Measurements from ENCODE around the gene GABRB1. TPM values are rescaled to one million over a fixed set of nuclear protein-coding genes. Genes with fewer than 3 reads are reported as not detected.

GABRB1 gene
- total and polyA plus RNA-seq, 2 of the 8 experiments (the other 6 are each of a cell fraction or from before 2014, with no cell fraction given) = 0.22 to 0.38 TPM

DNA sequence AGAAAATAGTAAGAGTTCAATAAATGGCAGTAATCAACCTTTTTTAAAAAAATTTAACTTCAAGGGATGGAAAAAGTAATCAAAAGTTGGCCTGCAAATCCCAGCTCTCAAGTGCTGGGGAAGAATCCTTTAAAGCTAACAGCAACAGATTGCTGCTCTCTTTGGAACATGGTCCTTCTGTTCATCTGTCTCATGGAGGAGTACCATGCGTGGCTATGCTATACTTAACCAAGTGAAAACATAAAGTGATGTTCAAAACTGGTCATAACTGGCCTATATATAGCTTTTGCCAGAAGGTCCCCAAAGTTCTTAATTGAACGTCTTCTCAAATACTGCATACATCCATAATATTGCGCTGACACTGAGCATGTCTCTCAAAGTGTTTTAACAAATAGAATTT is 154.4 kb downstream of the GABRB1 start (continued):
- TF ChIP-seq HDAC6 (IDR thresholded peaks at IDR 0.05; ENCODE audit: low read depth, low read length) = no peak
- TF ChIP-seq POU5F1 (IDR thresholded peaks at IDR 0.05; ENCODE audit: low read depth, low read length) = no peak
- no peak for TF ChIP-seq SRF (IDR thresholded peaks at IDR 0.05; ENCODE audit: low read depth, low read length)
- TF ChIP-seq GTF2F1 (IDR thresholded peaks at IDR 0.05; ENCODE audit: borderline replicate concordance, low read depth, low read length) = no peak
- no peak for TF ChIP-seq RBBP5 (IDR thresholded peaks at IDR 0.05; ENCODE audit: borderline replicate concordance, low read depth, low read length)

Measured in H1 (cell line).